Psoas muscle (tissue), 8 donors: ENCODE data around the gene SH3BP5. TPM values are rescaled to one million over a fixed set of nuclear protein-coding genes. Genes with fewer than 3 reads are reported as not detected.
A peak's percentile ranks its signal among the peaks of the same experiment; 100 is the strongest.

Source experiments
- ATAC-seq, 4 donors: fragments of 200-7000 bp; cut with Tn5 transposase; one replicate each; pipeline ENCODE4 v1.9.1; 2020; ENCODE audit warnings: moderate library complexity in 3 of 4, mild to moderate bottlenecking in 2 of 4
- DNase-seq, 2 donors: peaks; one replicate each; pipeline ENCODE4 v3.0.0-alpha.2; 2020
- H3K27ac ChIP-seq: fragments of 200-600 bp; one replicate; pipeline ENCODE4 v1.8.0; 2022
- H3K27me3 ChIP-seq, 3 donors: fragments of 200-600 bp in 1 of 3; one replicate each; pipeline versions ENCODE4 v1.6.1 to v1.8.0; 2013 to 2022; ENCODE audit warnings: low read length in 2 of 3, mild to moderate bottlenecking in 2 of 3, moderate library complexity in 1 of 3; ENCODE audit not compliant: insufficient read depth in 3 of 3
- H3K36me3 ChIP-seq, 2 donors: fragments of 200-600 bp in 1 of 2; one replicate each; pipeline versions ENCODE4 v1.6.1 to v1.8.0; 2013 to 2022; ENCODE audit warnings: low read depth in 1 of 2, mild to moderate bottlenecking in 1 of 2, moderate library complexity in 1 of 2; ENCODE audit not compliant: insufficient read depth in 1 of 2
- H3K4me1 ChIP-seq: fragments of 200-600 bp; one replicate; pipeline ENCODE4 v1.8.0; 2022
- H3K4me3 ChIP-seq: fragments of 200-600 bp; one replicate; pipeline ENCODE4 v1.8.0; 2022; ENCODE audit warnings: mild to moderate bottlenecking
- H3K9me3 ChIP-seq: fragments of 200-600 bp; one replicate; pipeline ENCODE4 v1.8.0; 2022
- WGBS, 3 donors: extraction: QIAGEN DNeasy Blood & Tissue Kit; methylation state at CpG; one replicate each; pipeline versions ENCODE4 v1.1.6 to v1.1.7; 2013; 5-methylcytosine and 5-hydroxymethylcytosine counted together
- intact Hi-C, 2 donors: fragments of 100-400 bp; cut with DNase I; formaldehyde crosslinking; loops; one replicate each; pipeline versions ENCODE4 v1.11.0 to v1.14.2; 2022
- polyA plus RNA-seq, 3 donors: library from polyadenylated mRNA; stranded (reverse); fragments of 200-250 nt; gene quantifications; one replicate each; pipeline ENCODE4 v1.2.3, GENCODE V29; 2013
- total RNA-seq, 4 donors: library from RNA; stranded (reverse); fragmentation: NEBNext Ultra II Directional in 2 of 4; extraction: Animal tissue kit (Norgen Biotek cat#: 25700) in 2 of 4; gene quantifications; one replicate each; pipeline versions ENCODE4 v1.2.1 to v1.2.4, GENCODE V29; 2021 to 2023
- TF ChIP-seq, protein P1 (sequence below): fragments of 200-600 bp; IDR thresholded peaks from one replicate; pipeline ENCODE4 v1.8.0; 2022; ENCODE audit warnings: antibody characterized with exemption
- donor health status: healthy with polysubstance abuse.
- donor health status: DM: no; HTN: no; CAD: no; lungs with moderate emphysema.
- donor health status: Bipolar disorder and iron deficiency.
- donor health status: healthy.
- donor health status: DM: yes; HTN: yes; CAD: no.
- donor health status: DM: no; HTN: no; CAD: no.
- donor health status: DM: no; HTN: no; CAD: no.
- donor health status: DM: yes; HTN: yes; CAD: no.

SH3BP5 gene
- total and polyA plus RNA-seq, 7 donors, result 14.4 to 63.0 (median 42.8) TPM

DNA sequence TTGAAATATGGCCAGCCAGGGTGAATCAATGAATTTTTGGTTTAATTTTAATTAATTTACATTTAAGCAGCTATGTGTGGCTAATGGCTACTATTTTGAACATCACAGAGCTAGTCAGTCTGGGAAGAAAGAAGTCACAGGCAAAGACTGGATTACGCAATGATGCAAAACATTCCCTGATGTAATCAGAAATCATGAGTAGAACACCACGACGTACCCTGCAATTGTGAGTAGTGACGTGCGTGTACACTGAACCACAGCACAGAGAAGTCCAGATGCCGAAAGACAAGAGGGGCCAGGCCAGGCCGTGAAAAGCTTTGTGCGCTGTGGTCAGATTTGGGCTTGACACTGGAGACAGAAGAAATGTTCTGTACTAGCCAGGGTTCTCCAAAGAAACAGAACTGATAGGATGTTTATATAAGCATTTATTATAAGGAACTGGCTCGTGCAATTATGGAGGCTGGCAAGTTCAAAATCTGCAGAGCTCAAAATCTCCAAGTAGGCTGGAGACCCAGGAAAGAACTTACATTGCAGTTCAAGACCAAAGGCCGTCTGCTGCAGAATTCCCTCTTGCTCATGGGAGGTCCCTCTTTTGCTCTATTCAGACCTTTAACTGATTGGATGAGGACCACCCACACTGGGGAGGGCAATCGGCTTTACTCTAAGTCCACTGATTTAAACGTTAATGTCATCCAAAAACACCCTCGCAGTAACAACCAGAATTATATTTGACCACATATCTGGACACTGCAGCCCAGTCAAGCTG, 44.6 kb downstream of the SH3BP5 start:
- ATAC-seq (peak; percentile 60 to 93 (median 92)), DNase-seq (peak; percentile 72 to 82)
- H3K27ac ChIP-seq, result peak overlapping the region; percentile 27
- H3K36me3 ChIP-seq, result no peaks in the 10 kb centered on the region
- H3K4me3 ChIP-seq, result no peak overlapping the region
- H3K9me3 ChIP-seq, result no peaks in the 10 kb centered on the region
- peaks cover 22% of the 10 kb centered on the region for H3K4me1 ChIP-seq
- TF ChIP-seq, protein P1, sequence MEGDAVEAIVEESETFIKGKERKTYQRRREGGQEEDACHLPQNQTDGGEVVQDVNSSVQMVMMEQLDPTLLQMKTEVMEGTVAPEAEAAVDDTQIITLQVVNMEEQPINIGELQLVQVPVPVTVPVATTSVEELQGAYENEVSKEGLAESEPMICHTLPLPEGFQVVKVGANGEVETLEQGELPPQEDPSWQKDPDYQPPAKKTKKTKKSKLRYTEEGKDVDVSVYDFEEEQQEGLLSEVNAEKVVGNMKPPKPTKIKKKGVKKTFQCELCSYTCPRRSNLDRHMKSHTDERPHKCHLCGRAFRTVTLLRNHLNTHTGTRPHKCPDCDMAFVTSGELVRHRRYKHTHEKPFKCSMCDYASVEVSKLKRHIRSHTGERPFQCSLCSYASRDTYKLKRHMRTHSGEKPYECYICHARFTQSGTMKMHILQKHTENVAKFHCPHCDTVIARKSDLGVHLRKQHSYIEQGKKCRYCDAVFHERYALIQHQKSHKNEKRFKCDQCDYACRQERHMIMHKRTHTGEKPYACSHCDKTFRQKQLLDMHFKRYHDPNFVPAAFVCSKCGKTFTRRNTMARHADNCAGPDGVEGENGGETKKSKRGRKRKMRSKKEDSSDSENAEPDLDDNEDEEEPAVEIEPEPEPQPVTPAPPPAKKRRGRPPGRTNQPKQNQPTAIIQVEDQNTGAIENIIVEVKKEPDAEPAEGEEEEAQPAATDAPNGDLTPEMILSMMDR, result no peak
- H3K27me3 ChIP-seq, result no peaks in the 10 kb centered on the region
- 49 to 68% (median 50%) methylated on average over 13 of the region's 13 CpGs for WGBS, 3 donors
- intact Hi-C loops, result loop anchor here in 1 of 2 donors (5.0 kb wide), 2 partner anchors 45 to 485 kb away; partner anchors contain the start of gene SH3BP5

DNA sequence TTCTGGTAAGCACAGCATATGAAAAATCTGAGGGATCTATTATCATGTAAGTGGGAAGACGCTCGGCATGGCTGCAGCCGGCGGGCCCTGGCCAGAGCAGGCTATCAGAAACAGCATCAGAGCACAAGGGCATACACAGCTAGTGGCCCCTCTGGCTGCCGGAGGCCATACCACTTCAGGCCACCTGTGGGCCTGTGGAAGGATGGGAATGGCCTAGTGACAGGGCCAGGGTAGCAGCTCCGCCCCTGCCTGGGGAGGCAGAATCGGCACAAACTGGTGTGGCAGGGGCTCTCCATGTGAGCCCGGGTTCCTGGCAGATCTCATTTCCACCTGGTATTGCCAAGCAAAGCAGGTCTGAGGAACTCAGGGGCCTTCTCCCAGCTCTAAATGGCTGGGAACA, 46.4 kb downstream of the SH3BP5 start:
- intact Hi-C loops, result loop anchor here in 1 of 2 donors (5.0 kb wide), 2 partner anchors 46 to 484 kb away; partner anchors contain the start of gene SH3BP5
- Histone ChIP-seq H3K27ac (no peak overlapping the region), H3K9me3 (no peaks in the 10 kb centered on the region), H3K4me3 (no peak overlapping the region), H3K36me3 (no peaks in the 10 kb centered on the region), H3K27me3 (no peaks in the 10 kb centered on the region), H3K4me1 (peaks cover 15% of the 10 kb centered on the region)
- TF ChIP-seq, protein P1, result no peak
- 84 to 88% (median 86%) methylated on average over 8 of the region's 8 CpGs for WGBS, 3 donors
- DNase-seq (no peak), ATAC-seq (no peak)

DNA sequence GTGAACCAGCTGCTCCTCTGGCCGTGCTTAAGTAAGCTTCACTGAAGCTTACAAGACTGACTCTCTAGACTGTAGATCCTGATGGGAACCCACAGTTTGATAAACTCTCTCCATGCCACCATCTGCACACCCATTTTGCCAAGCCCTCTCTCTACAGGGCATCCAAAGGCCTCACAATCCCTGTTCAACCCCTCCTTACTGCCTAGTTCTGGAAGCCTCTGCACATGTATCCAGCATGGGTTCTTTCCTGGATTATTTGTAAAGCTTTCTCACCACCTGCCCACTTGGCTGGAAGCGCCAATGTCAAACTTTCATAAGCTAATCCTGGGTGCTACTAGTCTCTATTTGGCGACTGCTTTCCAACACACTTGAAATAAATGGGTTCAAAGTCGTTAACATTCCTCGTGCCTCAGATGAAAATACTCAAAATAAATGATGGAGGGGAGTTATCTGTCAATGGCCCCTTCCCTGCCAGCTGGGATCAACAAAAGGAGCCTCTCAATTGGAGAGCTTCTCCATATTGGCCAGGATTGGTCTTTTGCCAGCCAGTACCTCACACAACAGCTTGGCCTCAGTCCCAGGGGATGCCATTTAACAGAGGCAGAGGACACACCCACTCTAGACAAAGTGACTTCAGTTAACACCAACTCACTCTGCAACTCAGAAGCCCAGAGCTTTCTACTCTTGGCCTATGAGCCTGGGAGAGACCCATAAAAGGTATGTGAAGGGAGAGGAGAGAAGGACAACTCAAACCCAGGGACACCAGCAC, 48.1 kb downstream of the SH3BP5 start:
- Histone ChIP-seq H3K4me3 (no peak overlapping the region), H3K9me3 (no peaks in the 10 kb centered on the region), H3K27ac (no peak overlapping the region), H3K4me1 (peaks cover 15% of the 10 kb centered on the region), H3K36me3 (no peaks in the 10 kb centered on the region), H3K27me3 (no peaks in the 10 kb centered on the region)
- ATAC-seq (peak in 1 of 4 donors; percentile 20), DNase-seq (no peak)
- WGBS, 3 donors, result 74 to 75% (median 75%) methylated on average over 5 of the region's 5 CpGs
- intact Hi-C loops, result no loop called here
- TF ChIP-seq, protein P1, result no peak

DNA sequence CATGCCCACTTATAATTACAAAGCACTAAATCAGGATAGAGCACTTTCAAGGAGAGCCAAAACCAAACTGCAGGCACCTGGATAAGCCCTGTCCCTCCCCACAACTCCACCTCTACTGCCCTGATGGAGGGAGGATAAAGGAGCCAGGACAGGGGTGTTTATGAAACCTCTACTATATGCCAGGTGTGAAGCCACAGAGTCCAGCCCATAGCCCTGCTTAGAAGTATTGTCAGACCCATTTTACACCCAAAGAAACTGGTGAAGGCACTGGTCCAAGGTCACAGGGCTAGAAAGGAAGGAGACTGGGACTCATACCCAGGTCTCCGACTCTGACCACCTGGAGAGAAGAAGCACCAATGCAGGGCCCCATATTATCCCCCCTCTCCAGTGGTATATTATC, 48.7 kb downstream of the SH3BP5 start:
- Histone ChIP-seq H3K36me3 (no peaks in the 10 kb centered on the region), H3K27me3 (no peaks in the 10 kb centered on the region), H3K9me3 (no peaks in the 10 kb centered on the region), H3K4me3 (no peak overlapping the region), H3K4me1 (peaks cover 15% of the 10 kb centered on the region), H3K27ac (no peak overlapping the region)
- intact Hi-C loops, result no loop called here
- DNase-seq (no peak), ATAC-seq (no peak)
- 84 to 95% (median 92%) methylated on average over 1 of the region's 1 CpG for WGBS, 3 donors
- TF ChIP-seq, protein P1, result no peak
